NCI-H187 (cell line): ENCODE data around the gene DHX30.
"Not testable (repeated sequence)": the region's sequence is repeated elsewhere in the genome, so short reads cannot be mapped to it uniquely, and the experiment has no call there.

Source experiments
- DNase-seq, 2 experiments: peaks; one replicate each; lab custom pipeline; 2025; lab: John Stamatoyannopoulos, UW

DHX30 gene

DNA sequence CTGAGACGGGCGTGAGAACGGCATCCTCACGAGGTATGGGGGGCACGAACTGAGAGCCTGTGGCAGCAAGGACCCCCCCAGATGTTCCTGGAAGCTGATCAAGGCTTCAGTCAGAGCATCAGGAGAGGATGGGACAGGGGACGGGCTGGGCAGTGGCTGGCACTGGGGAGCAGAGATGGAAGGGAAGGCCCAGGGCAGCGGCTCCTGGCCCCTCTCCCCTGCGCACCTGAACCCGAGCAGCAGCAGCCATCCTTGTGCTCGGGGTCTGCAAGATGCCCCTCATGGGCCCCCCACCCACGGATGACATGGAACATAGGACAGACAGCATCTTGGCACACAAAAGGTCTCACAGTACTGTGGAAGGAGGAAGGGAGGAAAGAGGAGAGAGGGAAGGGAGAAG is 51.3 kb downstream of the DHX30 start:
- DNase-seq = no peak

DNA sequence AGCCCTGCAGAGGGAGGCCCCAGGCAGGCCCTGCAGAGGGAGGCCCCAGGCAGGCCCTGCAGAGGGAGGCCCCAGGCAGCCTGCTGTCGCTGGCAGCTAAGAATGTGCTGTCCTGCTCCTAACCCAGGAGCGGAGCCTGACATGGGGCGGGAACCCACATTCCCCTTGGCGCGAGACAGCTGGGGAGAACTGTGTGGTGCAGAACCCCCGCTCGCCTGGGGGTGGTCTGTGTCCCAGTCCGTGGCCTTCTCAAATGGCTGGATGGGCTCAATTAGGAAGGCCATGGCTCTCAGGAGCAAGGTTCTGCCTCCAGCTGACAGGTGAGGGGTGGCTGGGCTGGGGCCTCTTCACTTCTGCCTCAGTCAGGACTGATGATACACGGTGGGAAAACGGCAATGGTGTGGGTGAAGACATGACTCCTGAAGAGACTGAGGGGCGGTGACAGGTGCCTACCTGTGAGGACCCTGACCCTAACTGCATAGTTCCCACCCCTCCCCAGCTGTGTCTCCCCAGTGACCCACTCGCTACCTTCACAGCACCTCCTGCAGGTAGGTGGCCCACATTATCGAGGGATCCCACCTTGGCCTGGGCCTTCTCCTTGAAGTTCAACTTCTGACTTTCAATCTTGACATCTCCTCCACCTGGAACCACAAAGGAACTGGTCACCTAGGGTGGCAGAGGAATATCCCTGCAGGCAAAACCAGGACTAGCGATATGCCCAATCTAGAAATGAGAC is 52.0 kb downstream of the DHX30 start:
- no peak for DNase-seq

DNA sequence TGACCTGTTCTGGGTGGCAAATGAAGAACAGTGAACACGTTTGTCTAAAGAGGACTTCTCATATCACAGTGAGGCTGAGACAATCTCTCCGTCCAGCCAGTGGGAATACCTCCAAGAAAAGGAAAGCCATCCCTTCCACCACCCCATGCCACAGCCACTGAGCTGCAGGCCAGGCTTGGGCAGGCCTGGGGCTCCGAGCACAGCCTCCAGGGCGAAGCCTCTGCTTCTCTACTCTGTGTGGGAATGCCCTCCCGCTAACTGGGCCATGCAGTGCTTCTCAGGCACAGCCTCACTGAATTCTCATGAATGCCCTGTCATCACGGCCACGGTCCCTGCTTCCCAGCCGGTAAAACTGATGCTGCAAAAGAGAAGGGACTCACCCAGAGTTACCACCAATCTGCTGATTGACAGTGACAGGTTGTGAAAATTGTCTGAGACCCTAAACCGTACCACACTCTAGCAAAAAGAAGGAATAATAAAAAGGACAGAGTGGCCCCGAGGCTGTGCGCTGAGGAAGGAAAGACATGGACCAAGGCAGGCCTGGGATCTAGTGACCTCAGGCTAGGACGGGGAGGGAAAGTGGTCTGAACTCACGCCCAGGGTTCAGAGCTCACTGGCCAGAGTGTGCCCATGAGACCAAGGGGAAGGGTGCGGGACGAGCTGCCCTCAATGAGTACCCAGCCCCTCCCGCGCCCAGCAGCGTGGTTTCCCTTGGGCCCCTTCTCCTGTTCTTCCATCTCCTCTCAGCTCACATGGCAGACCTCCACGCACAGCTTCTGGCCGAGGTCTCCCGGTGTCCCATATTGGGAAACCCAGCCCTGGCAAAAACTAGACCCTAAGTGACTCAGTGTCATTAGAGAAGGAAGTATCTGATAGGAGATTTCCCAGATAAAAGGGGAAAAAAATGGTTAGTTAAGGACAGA is 52.8 kb downstream of the DHX30 start:
- DNase-seq = no peak

DNA sequence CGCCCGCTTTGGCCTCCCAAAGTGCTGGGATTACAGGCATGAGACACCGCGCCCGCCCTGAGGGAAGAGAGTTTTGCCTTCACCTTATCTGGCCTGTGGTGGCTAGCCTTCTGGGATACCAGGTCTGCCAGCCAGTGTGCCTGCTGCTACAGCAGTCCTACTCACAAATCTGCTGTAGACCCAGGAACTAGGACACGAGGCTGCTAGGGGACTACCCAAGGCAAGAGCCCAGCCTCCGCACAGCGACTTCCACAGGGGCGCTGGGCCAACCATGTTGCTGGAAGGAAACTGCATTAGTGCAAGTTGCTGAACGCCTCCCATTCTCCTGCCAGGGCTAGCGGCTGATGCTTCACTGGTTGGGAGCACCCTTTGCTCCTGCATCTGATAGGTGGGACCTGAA is 53.7 kb downstream of the DHX30 start:
- DNase-seq = no peak

DNA sequence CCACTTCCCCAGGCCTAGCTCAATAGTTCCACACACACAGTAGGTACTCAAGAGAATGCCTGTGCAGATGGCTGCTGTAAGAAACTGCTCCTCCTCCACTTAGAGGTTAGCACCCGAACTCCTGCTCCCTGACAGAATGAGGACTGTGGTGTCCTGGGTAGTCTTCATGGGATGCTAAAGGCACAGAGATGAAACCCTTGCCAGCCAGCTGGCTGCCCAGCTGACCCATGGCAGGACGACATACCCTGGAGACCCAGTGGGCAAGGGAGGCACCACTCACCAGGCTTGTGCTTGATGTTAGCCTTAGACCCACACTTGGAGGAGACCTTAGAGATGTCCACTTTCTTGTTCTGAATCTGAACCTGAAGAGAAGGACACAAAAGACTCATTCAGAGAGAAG is 54.2 kb downstream of the DHX30 start:
- DNase-seq = no peak

DNA sequence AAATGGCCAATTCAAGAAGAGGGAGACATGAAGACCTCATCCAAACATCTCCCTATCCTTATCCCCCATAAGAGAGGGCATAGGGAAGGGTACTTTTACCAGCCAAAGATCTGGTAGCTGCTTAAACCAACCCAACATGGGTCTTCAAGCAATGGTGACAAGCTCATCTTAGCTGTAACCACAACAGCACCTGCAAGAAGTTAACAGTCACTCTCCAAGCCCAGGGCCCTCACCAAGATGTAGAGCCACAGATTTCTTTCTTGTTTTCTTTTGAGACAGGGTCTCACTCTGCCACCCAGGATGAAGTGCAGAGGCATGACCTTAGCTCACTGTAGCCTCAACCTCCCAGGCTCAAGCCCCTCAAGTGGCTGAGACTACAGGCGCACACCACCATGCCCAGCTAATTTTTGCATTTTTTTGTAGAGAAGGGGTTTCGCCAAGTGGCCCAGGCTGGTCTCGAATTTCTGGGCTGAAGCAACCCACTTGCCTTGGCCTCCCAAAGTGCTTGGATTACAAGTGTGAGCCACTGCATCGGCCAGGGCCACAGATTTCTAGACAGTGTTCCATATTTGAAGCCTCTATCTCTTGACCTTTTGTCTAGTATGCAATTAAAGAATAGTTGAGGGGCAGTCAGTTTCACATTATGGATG is 57.1 kb downstream of the DHX30 start:
- no peak for DNase-seq

DNA sequence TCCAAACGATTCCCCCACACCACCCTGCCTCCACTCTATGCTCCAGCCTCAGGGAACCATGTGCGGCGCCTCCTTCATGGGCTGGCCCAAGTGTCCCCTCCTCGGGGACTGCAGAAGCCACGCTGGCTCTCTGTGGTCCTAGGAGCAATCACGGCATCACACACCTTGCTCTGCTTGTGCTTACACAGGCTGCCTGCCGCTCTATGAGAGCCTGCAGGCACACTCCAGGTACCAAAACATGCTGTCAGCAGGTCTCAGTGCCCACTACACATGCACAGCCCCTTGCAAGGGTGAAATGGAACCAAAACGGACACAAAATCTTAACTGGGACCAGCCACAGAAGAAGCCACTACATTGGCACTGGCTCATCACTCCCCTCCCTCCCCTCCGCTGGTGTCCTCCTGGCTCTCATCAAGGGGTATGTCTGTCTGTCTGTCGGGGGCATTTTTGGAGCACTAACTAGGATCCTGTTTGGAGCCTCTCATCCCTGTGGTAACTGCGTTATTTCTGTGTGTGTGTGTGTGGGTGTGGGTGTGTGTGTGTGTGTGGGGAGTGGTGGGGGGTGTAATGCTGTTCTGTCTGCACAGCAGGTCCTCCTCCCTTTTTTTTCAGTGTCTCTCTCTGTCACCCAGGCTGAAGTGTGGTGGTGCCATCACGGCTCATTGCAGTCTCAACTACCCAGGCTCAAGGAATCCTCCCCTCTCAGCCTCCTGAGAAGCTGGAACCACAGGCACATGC is 60.6 kb downstream of the DHX30 start:
- no peak for DNase-seq

DNA sequence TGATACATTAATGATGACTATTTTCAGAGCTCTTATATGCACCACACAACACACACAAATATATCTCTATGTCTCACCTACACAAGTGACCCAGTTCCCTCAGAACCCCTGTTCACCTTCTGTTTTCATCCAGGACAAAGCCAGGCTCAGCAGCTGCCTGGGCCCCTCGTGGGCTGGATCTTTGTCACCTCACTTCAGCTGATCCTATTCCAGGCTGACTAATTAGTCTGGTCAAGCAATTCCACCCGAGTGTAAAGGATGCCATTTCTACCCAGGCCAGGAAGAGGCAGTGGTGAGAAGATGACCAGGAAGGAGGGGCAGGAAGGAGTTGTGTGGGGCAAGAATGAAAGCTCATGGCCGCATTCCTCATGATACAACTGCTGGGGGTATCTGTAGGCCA is 62.3 kb downstream of the DHX30 start:
- no peak for DNase-seq

DNA sequence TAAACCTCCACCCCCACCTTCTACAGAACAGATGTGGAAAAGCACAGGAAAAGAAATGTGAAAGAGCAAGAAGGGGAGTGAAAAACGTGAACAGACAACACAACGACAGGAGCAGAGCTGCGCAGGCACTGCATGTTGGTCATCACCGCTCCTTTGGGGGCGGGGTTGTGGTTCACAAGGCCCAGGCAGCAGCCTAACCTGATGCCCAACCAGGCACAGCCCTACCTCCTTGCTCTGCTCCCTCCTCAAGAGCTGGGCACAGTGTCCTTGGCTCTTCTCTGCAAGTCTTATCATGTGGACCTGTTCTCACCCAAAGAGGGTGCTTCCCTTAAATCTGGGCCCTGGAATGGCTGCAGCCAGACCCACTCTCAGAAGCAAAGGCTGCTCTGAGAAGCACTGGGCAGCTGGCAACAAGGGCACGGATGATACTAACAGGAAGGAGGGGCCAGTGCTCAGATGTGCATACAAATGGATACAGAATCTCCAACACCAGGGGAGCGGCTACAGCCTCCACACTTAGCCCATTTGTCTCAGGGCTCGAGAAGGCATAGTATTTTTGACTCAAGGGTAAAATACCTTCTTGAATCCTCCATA is 64.6 kb downstream of the DHX30 start:
- DNase-seq = no peak

DNA sequence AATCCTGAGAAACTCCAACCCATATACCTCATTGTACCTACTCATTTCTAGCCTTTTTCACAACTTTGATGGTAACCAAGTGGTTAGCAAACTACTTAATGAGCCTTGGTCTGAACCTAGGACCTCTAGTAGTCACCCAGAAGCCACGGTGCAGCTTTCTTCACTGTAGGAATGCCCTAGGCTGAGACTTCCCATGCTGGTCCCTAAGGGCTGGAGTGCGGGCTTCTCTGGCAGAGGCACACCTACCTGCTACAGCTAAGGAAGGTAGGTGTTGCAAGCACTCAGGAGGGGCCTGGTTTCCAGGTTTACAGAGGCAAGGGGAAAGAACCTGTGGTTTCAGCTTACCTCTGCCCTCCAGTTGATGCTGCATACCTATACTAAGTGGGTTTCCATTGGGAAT is 65.4 kb downstream of the DHX30 start:
- no peak for DNase-seq

DNA sequence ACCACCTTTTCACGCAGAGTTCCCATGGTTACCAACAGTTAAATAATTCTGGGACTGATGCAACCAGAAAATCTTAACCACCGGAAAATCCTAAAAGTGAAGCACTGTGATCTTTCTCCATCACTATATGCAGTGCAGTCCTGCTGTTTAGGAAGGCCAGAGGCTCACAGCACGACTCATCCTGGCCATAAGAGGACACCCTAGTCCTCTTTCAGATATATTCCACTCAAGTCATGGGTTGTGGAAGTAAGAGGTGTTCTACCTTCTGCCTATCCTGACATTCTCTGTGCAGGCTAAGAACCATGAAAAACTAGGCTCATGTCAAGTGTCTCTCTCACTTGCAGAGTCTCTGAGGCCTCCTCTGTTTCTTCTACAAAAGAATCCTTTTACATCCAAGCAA is 67.2 kb downstream of the DHX30 start:
- DNase-seq = no peak

DNA sequence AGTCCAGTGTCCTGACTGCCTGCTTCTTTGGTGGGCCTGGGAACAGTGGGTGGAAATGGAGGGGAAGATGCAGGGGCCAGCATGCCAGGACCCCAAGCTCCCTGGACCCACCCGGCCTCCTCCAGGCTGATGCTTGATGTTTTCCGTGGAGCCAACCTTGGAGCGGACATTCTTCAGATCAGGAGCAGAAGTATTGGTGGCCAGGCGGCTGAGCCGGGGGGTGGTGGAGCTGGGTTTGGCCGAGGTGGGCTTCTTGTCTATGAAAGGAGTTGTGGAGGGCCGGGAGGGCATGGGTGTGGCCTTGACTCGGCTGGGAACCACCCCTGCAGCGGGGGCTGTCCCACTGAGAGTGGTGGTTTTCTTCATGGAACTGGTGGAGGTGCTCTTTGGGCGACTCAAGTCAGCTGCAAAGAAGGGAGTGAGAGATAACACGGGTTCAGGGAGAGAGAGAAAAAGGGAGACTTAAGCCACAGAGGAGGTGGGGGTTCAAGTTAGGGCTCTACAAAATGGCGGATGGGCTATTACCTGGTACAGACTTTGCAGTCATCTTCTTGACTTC is 67.8 kb downstream of the DHX30 start:
- no peak for DNase-seq

DNA sequence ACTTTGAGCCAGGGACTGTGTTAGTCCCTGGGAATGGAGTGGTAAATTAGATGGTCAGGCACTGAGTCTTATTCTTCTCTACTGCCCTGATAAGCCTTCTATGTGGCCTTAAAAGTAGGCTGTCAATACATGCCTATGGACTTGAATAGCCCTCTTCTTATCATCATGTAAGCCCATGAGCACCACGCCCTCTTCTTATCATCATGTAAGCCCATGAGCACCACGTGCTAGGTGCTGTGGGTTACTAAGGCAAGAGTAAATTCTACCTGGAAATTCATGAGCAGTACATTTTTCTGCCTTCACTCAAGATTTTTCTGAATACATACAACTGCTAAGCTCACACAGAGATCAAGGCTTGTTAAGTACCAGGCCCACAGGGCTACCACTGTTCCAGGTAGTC is 68.5 kb downstream of the DHX30 start:
- DNase-seq = no peak

DNA sequence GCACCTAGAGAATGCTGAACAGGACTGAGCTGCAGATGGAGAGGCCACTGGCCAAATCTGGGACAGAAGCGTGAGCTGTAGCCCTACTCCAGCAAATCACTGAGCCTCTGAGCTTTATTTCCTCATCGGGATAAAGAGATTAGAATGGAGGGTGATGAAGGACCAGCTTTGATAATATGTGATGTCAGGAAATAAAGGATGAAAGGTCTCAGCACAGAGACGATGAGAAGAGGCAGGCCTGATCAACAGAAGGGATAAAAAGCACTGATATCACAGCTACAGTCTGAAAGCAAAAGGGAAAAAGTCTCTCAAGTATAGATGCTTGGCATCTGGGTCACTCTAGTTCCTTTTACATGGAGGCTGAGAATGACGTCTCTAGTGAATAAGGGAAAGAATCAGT is 70.0 kb downstream of the DHX30 start:
- DNase-seq = no peak

DNA sequence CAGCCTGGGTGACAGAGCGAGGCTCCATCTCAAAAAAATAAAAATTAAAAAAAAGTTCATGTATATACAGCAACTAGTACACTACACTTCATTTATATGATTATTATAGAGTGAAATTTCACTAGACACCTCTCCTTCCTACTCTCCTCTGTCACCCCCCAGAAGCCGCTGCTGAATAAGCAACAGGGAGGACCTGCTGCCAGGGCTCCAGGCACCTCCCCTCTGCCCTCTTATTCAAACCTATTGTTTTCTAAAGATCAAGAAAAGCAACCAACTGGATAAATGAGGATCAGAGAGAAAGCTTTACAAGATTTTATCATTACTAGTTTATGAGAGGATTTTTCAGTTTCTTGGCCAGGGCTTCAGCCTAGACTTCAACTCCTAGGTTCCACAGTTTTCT is 71.5 kb downstream of the DHX30 start:
- DNase-seq = no peak

DNA sequence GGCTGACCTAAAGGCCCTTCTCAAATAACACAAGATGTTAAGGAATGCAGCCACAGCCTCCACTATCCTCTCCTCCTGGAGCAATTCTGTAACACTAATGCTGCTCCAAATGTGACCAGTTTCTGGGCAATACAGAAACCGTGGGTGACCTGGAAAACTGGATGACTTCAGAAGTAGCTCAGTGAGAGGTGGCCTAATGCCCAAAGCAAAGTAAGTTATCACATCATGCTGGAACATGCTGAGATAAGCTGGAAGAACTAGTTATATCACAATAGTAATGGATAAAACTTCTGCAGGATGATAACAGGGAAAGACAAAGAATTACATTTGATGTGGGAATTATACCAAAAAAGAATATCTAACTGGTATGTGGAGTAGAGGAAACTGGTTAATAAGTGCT is 72.0 kb downstream of the DHX30 start:
- no peak for DNase-seq

DNA sequence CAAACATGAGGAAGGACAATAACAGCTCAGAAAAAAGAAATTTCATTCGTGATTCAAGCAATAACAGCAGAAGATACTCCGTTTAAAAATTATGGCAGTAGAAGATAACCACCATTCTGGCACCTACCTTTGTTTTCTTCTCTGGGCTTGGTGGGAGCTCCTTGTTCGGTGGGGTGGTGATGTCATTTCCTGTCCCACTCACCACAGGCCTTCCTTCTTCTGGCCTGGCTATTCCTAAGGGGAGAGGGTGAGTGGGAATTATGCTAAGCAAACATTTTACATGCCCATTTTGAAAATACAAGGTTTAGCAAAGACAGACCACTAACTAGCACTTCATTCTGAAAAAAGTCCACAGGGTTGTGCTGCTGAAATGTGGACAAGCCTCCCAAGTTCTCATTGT is 74.4 kb downstream of the DHX30 start:
- no peak for DNase-seq

DNA sequence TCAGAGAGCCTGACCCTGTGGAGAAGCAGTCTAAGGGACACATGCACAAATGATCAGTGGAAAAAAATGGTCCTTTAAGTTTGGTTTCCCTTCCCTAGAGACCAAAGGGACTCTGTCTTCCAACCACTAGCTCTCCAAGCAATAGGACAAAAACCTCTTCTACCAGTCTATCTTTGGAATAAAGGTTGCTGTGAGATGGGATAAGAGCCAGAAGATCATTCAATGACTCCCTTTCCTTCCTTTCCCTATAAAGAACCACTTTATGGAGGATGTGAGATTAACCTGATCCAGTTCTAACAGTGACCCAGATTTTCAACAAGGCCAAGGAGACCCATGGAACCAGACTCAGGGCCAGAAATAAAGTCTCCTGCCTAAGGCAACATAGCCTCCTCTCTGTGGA is 74.8 kb downstream of the DHX30 start:
- DNase-seq = no peak

DNA sequence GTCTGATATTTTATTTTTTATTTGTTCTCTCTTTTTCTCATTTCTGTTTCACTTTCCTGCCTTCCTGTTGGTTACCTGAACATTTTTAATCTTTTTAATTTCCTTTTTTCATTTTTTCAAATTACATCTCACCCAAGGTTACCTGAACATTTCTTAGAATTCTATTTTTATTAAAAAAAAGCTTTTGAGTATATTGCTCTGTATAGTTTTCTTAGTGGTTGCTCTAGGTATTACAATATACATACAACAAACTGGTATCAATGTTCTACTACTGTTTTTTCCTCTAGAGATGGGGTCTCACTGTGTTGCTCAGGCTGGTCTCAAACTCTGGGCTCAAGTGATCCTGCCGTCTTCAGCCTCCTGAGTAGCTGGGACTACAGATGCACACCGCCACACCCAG is 79.4 kb downstream of the DHX30 start:
- no peak for DNase-seq

DNA sequence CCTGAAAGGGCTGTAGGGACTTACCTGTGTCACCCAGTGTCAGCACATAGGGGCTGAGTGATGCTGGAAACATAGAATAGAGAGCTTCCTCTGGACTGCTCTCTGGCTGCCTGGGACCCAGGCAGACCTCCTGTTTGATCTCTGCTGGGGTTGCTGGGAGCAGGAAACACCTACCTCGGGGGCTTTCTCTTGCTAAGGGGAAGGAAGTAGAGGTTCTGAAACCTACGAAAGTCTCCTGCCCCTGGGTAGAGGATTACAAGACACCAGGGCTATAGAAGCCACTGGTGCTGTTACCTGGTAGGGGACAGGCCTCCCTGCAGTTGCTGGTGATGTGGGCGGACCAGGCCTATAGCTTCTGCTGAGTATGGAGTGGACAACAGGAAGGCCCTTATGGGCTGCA is 81.7 kb downstream of the DHX30 start:
- no peak for DNase-seq

DNA sequence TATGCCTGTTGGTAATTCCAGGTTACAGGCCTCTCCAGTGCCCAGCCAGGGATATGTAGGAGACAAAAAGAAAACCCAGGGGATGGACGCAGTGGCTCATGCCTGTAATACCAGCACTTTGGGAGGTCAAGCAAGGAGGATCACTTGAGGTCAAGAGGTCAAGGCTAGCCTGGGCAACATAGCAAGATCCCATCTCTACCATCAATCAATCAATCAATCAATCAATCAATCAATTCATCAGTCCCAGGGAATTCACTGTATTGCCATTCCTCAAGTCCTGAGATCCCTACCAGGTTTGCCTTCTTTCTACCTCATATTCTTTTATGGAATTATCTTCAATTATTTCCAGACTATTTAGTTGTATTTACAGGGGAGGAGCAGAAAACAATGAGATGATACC is 82.2 kb downstream of the DHX30 start:
- no peak for DNase-seq

DNA sequence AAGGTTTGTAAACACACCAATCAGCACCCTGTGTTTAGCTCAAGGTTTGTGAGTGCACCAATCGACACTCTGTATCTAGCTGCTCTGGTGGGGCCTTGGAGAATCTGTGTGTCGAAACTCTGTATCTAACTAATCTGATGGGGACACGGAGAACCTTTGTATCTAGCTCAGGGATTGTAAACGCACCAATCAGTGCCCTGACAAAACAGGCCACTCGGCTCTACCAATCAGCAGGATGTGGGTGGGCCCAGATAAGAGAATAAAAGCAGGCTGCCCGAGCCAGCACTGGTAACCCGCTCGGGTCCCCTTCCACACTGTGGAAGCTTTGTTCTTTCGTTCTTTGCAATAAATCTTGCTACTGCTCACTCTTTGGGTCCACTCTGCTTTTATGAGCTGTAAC is 85.1 kb downstream of the DHX30 start:
- DNase-seq = not testable (repeated sequence)
